SK-N-SH (cell line): ENCODE results near the gene ZHX3.

Source experiments
- CHD2 ChIP-seq: fragments of 150-350 bp; IDR thresholded peaks from 2 replicates; pipeline ENCODE4 v1.6.1; 2018; ENCODE audit warnings: low read length; ENCODE audit not compliant: partially characterized antibody
- GABPA ChIP-seq: IDR thresholded peaks from 2 replicates; pipeline ENCODE4 v1.4.0; 2012; ENCODE audit warnings: low read depth, mild to moderate bottlenecking
- GATA2 ChIP-seq: sonication (generic); formaldehyde crosslinking; IDR thresholded peaks from 2 replicates; pipeline ENCODE4 v1.5.0; 2020; ENCODE audit warnings: mild to moderate bottlenecking, missing genetic modification reagents
- IRF3 ChIP-seq: fragments of 150-350 bp; IDR thresholded peaks from 2 replicates; pipeline ENCODE4 v1.6.1; 2016; ENCODE audit warnings: mild to moderate bottlenecking, low read depth, low read length
- NFIC ChIP-seq: IDR thresholded peaks from 2 replicates; pipeline ENCODE4 v1.4.0; 2012; ENCODE audit warnings: borderline replicate concordance
- POLR2AphosphoS5 ChIP-seq: IDR thresholded peaks from 2 replicates; pipeline ENCODE4 v1.6.1; 2012; ENCODE audit warnings: low read depth, low read length
- RFX5 ChIP-seq: IDR thresholded peaks from 2 replicates; pipeline ENCODE4 v1.6.1; 2012; ENCODE audit warnings: mild to moderate bottlenecking, improper control_type of control experiment, low read length
- RXRA ChIP-seq: IDR thresholded peaks from 2 replicates; pipeline ENCODE4 v1.4.0; 2012; ENCODE audit warnings: low read depth, mild to moderate bottlenecking, borderline replicate concordance
- SMC3 ChIP-seq: IDR thresholded peaks from 2 replicates; pipeline ENCODE4 v1.6.1; 2012; ENCODE audit warnings: low read depth, low read length, improper control_type of control experiment
- TAF1 ChIP-seq: IDR thresholded peaks from 2 replicates; pipeline ENCODE4 v1.6.1; 2012; ENCODE audit warnings: low read depth, mild to moderate bottlenecking, low read length, moderate library complexity, borderline replicate concordance
- ZBTB33 ChIP-seq: IDR thresholded peaks from 2 replicates; pipeline ENCODE4 v1.4.0; 2012; ENCODE audit warnings: low read depth, borderline replicate concordance
- TF ChIP-seq, protein P1 (sequence below): fragments of 200-600 bp; sonication (generic); IDR thresholded peaks from 2 replicates; pipeline ENCODE4 v1.6.1; 2017; ENCODE audit warnings: antibody characterized with exemption, mild to moderate bottlenecking, moderate library complexity

- TF ChIP-seq, protein P1, sequence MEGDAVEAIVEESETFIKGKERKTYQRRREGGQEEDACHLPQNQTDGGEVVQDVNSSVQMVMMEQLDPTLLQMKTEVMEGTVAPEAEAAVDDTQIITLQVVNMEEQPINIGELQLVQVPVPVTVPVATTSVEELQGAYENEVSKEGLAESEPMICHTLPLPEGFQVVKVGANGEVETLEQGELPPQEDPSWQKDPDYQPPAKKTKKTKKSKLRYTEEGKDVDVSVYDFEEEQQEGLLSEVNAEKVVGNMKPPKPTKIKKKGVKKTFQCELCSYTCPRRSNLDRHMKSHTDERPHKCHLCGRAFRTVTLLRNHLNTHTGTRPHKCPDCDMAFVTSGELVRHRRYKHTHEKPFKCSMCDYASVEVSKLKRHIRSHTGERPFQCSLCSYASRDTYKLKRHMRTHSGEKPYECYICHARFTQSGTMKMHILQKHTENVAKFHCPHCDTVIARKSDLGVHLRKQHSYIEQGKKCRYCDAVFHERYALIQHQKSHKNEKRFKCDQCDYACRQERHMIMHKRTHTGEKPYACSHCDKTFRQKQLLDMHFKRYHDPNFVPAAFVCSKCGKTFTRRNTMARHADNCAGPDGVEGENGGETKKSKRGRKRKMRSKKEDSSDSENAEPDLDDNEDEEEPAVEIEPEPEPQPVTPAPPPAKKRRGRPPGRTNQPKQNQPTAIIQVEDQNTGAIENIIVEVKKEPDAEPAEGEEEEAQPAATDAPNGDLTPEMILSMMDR, result no peak
- TF ChIP-seq TAF1 (no peak), ZBTB33 (no peak), POLR2AphosphoS5 (no peak), CHD2 (no peak), RXRA (no peak), RFX5 (no peak), NFIC (no peak), IRF3 (no peak), GATA2 (CRISPR knock-in tag) (no peak), GABPA (no peak), SMC3 (no peak)
These were observed 42.0 kb upstream of the ZHX3 start for GRCh38 chr20:41359541-41360011.
